Right lobe of liver (tissue), 6 donors: ENCODE measurements around the gene NES. TPM values are rescaled to one million over a fixed set of nuclear protein-coding genes. Genes with fewer than 3 reads are reported as not detected.

Experiments
- ATAC-seq, 4 donors: fragments of 200-7000 bp; cut with Tn5 transposase; one replicate each; pipeline ENCODE4 v1.9.1; 2020; ENCODE audit warnings: mild to moderate bottlenecking in 4 of 4, moderate library complexity in 4 of 4
- DNase-seq, 3 donors: peaks; one replicate each; pipeline ENCODE4 v3.0.0-alpha.2; 2020
- H3K27ac ChIP-seq, 3 donors: fragments of 200-600 bp; one replicate each; pipeline ENCODE4 v1.8.0; 2022
- H3K27me3 ChIP-seq, 2 donors: fragments of 200-600 bp; one replicate each; pipeline ENCODE4 v1.8.0; 2022
- H3K36me3 ChIP-seq, 4 donors: fragments of 200-600 bp; sonication (generic) in 1 of 4; one replicate each; pipeline versions ENCODE4 v1.5.1 to v1.8.0; 2017 to 2022; ENCODE audit warnings: control low read depth in 1 of 4
- H3K4me1 ChIP-seq, 4 donors: fragments of 200-600 bp; sonication (generic) in 1 of 4; one replicate each; pipeline versions ENCODE4 v1.5.1 to v1.8.0; 2017 to 2022; ENCODE audit warnings: control low read depth in 1 of 4
- H3K4me3 ChIP-seq, 3 donors: fragments of 200-600 bp; one replicate each; pipeline ENCODE4 v1.8.0; 2022
- H3K9me3 ChIP-seq, 4 donors: fragments of 200-600 bp; sonication (generic) in 1 of 4; one replicate each; pipeline versions ENCODE4 v1.5.1 to v1.8.0; 2017 to 2022; ENCODE audit warnings: control low read depth in 1 of 4
- CTCF ChIP-seq, 4 donors: fragments of 200-600 bp in 3 of 4; fragments of 450-650 bp in 1 of 4; IDR thresholded peaks; one replicate each; pipeline versions ENCODE4 v1.5.1 to v1.8.0; 2016 to 2022; ENCODE audit warnings: antibody characterized with exemption in 4 of 4, mild to moderate bottlenecking in 2 of 4
- POLR2A ChIP-seq: fragments of 450-650 bp; IDR thresholded peaks from one replicate; pipeline ENCODE4 v1.6.1; 2017; ENCODE audit warnings: antibody characterized with exemption, mild to moderate bottlenecking
- WGBS: methylation state at CpG from one replicate; pipeline ENCODE4 v1.1.6; 2018; ENCODE audit warnings: low coverage, low lambda C conversion rate; ENCODE audit not compliant: insufficient coverage; ENCODE audit errors: missing lambda C conversion rate; 5-methylcytosine and 5-hydroxymethylcytosine counted together
- intact Hi-C, 2 donors: fragments of 100-400 bp; cut with DNase I; formaldehyde crosslinking; loops; one replicate each; pipeline versions ENCODE4 v1.11.2 to v1.14.1; 2022
- total RNA-seq, 6 experiments: library from RNA; depleted of rRNA in 2 of 6; stranded (reverse); fragments of >200 nt in 2 of 6; fragmentation: NEBNext Ultra II Directional in 3 of 6; extraction: Animal tissue kit (Norgen Biotek cat#: 25700) in 3 of 6; gene quantifications; one replicate each; pipeline versions ENCODE4 v1.1.0 to v1.2.4, GENCODE V29; 2016 to 2023
- donor health status: DM: no; HTN: yes; CAD: no.
- donor health status: DM: no; HTN: no; CAD: no.
- donor health status: DM: no; HTN: no; CAD: no.
- donor health status: DM: no; HTN: yes; CAD: no.
- donor health status: DM: no; HTN: yes; CAD: no.

NES gene
- total RNA-seq, 6 experiments from 2014 or later: 1.1 to 7.5 (median 2.6) TPM

DNA sequence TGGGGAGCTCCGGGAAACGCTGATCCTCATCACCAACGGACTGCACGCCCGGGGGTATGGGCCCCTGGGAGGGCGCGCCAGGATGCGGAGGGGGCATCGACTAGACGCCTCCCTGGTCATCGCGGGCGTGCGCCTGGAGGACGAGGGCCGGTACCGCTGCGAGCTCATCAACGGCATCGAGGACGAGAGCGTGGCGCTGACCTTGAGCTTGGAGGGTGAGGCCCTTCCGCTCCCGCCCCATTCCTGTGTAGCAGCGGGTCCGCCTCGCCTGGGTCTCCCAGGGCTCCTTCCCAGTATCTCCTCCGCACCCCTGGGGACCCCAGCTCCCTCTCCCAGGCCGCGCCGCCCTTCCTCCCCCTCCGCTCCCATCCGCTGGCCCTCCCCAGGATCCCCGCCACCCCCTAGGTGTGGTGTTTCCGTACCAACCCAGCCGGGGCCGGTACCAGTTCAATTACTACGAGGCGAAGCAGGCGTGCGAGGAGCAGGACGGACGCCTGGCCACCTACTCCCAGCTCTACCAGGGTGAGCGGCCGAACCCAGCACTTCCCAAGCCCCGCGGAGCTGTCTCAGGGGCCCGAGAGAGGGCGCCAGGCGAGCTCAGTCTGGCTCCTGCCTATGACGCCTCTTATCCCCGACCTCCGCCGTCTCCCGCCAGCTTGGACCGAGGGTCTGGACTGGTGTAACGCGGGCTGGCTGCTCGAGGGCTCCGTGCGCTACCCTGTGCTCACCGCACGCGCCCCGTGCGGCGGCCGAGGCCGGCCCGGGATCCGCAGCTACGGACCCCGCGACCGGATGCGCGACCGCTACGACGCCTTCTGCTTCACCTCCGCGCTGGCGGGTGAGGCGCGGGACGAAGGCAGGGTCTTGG lies 53.0 kb downstream of the NES start:
- Histone ChIP-seq H3K4me3 (peak overlapping the region in 1 of 3 donors; percentile 27), H3K27me3 (peaks cover 5 to 15% of the 10 kb centered on the region in 2 donors), H3K27ac (no peak overlapping the region), H3K9me3 (no peaks in the 10 kb centered on the region), H3K4me1 (peaks cover 0 to 19% (median 2%) of the 10 kb centered on the region in 4 donors), H3K36me3 (no peaks in the 10 kb centered on the region)
- DNase-seq (peak in 2 of 3 donors; percentile 57 to 63), ATAC-seq (peak; percentile 65 to 72 (median 70))
- intact Hi-C loops: loop anchor here in 1 of 2 donors (10.0 kb wide), 1 partner anchor 51 kb away; the partner anchor contains the start of gene NES
- TF ChIP-seq CTCF (IDR thresholded peaks at IDR 0.05) (peak in 3 of 4 donors; percentile 19 to 25 (median 20)), POLR2A (no peak)
- 1% methylated on average over 24 of the region's 87 CpGs for WGBS

DNA sequence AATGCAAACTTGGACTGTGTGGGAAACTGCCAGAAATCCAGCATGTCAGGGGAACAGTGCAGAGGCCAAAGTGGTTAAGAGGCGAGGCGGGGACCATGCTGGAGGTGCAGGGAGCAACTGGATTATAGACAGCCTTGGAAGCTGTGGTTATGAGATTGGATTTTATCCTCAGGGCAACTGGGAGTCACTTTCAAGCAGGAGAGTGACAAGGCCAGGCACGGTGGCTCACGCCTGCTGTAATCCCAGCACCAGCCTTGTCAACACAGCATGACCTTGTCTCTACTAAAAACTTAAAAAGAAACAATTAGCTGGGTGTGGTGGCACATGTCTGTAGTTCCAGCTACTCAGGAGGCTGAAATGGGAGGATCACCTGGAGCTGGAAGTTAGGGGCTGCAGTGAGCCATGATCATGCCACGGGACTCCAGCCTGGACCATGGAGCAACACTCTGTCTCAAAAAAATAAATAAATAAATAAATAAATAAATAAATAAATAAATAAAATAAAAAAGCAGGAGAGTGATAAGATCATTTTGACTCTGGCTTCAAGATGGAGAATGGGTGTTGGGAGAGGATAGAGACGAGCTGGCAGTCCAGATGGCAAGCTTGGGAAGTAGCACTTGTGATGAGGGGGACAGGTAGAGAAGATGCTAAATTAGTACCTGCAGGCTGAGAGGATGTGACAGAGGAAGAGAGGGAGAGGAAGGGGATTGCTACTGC lies 54.5 kb downstream of the NES start:
- ATAC-seq (no peak), DNase-seq (no peak)
- Histone ChIP-seq H3K27me3 (peaks cover 5 to 15% of the 10 kb centered on the region in 2 donors), H3K27ac (no peak overlapping the region), H3K36me3 (no peaks in the 10 kb centered on the region), H3K4me3 (no peak overlapping the region), H3K9me3 (no peaks in the 10 kb centered on the region), H3K4me1 (peaks cover 0 to 19% (median 2%) of the 10 kb centered on the region in 4 donors)
- WGBS: 62% methylated on average over 5 of the region's 6 CpGs
- intact Hi-C loops: loop anchor here in 1 of 2 donors (10.0 kb wide), 1 partner anchor 52 kb away; the partner anchor contains the start of gene NES
- no peak for TF ChIP-seq CTCF (IDR thresholded peaks at IDR 0.05)
- TF ChIP-seq POLR2A: no peak

- 16% methylated on average over 6 of the region's 6 CpGs for WGBS
- no peaks in the 10 kb centered on the region for H3K36me3 ChIP-seq
- H3K27me3 ChIP-seq: peaks cover 5 to 13% of the 10 kb centered on the region in 2 donors
- ATAC-seq: no peak
- no peak for DNase-seq
- no peaks in the 10 kb centered on the region for H3K9me3 ChIP-seq
- intact Hi-C loops: loop anchor here in 1 of 2 donors (10.0 kb wide), 1 partner anchor 235 kb away; no protein-coding TSS in a partner anchor
- H3K4me3 ChIP-seq: no peak overlapping the region
- H3K27ac ChIP-seq: no peak overlapping the region
- TF ChIP-seq CTCF (IDR thresholded peaks at IDR 0.05) (no peak), POLR2A (no peak)
- H3K4me1 ChIP-seq: peaks cover 0 to 7% (median 2%) of the 10 kb centered on the region in 4 donors
These were observed 57.6 kb downstream of the NES start for GRCh38 chr1:156619582-156619955.

GRCh38 chr1:156618853-156619581 lies 58.2 kb downstream of the NES start, which contains the start of gene HAPLN2:
Gene HAPLN2 (plus strand): TSS chr1:156619415. CDS start chr1:156623491, 4,076 bp downstream.
- H3K4me1 ChIP-seq: peaks cover 0 to 2% (median 0%) of the 10 kb centered on the region in 4 donors
- peaks cover 5 to 10% of the 10 kb centered on the region in 2 donors for H3K27me3 ChIP-seq
- ATAC-seq (peak in 3 of 4 donors; percentile 33 to 48 (median 48)), DNase-seq (no peak)
- H3K9me3 ChIP-seq: no peaks in the 10 kb centered on the region
- 1% methylated on average over 7 of the region's 7 CpGs for WGBS
- no peaks in the 10 kb centered on the region for H3K36me3 ChIP-seq
- intact Hi-C loops: loop anchor here in 1 of 2 donors (10.0 kb wide), 1 partner anchor 234 kb away; no protein-coding TSS in a partner anchor
- H3K4me3 ChIP-seq: no peak within 1 kb of the TSS
- TF ChIP-seq CTCF (IDR thresholded peaks at IDR 0.05): peak in 3 of 4 donors; percentile 22 to 36 (median 31)
- no peak for TF ChIP-seq POLR2A
- no peak within 1 kb of the TSS for H3K27ac ChIP-seq
